ENCODE results near the gene ARHGAP9.
A peak's percentile ranks its signal among the peaks of the same experiment; 100 is the strongest.
"Not testable (repeated sequence)": the region's sequence is repeated elsewhere in the genome, so short reads cannot be mapped to it uniquely, and the experiment has no call there.

ARHGAP9 gene

DNA sequence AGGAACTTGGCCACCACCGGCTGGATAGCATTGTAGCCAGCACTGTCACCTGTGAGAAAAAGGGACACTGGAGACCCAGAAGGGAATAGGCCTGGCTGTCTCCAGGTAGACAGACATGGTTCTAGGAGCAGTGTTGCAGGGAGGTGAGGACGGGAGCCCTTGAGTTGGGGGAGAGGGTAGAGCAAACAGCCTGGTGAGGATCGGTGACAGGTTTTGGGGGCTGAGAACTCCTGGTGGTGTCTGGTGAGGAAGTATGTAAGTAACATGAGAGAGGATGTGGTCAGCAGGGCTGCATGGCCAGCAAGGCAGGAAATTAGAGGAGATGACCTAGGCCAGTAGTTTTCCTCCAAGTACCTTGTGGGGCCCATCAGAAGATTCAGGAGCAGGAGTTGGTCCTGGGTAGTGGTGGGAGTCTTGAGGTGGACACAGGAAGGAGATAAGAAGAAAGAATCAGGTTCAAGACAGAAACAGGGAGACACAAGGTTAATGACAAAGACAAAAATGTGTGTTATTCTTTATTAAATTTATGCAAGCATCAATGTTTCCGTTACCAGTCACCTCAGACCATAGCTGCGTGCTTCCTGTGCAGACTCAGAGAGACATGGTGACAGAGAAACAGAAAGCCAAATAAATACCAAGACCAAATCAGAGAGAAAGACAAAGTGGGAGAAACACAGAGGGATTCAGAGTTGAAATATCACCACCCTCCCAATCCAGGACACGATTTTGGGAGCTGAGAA, at the start of gene ARHGAP9:
TSS of gene ARHGAP9 (minus strand) at position 491 of the 740 bp plus-strand sequence. CDS start at position 31, 460 bp downstream.
- DNase-seq: no peak

DNA sequence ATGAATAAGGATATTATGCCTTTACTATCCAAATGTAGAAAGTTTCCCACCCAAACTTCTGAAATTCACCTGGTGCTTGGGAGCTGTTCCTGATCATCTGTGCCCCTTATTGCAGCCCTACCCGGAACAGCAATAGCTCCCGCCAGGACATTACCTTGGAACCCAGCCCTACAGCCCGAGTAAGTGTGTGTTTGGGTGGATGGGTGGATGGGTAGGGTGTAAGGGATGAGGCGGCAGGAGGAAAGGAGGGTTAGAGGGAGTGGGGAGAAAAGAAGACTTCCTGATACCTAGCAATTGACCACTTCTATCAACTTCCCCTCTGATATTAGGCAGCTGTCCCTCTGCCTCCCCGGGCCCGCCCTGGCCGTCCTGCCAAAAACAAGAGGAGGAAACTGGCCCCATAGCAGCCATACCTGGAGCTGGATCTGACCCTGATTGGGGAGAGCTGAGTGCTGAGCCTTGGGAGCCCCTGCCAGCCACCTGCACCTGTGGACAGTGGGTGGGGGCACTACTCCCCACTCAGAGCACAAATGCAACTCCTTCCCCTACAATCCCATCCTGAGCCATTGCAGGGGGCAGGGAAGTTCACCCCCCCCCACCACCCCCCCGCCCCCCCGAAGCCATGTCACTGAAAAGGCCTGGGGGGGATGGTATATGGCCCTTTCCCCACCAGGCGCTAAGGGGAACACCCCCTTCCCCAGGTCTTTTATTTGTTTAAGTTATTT, 49.3 kb upstream of the ARHGAP9 start:
- DNase-seq: no peak

DNA sequence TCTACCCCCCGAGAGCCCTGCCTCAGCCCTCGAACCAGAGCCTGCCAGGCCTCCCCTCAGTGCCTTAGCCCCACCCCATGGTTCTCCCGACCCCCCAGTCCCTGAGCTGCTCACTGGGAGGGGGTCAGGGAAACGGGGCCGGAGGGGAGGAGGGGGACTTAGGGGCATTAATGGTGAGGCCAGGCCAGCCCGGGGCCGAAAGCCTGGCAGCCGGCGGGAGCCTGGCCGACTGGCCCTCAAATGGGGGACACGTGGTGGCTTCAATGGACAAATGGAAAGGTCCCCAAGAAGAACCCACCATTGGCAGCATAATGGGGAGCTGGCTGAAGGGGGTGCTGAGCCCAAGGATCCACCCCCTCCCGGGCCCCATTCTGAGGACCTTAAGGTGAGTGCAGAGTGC, 48.5 kb upstream of the ARHGAP9 start:
- DNase-seq: no peak

DNA sequence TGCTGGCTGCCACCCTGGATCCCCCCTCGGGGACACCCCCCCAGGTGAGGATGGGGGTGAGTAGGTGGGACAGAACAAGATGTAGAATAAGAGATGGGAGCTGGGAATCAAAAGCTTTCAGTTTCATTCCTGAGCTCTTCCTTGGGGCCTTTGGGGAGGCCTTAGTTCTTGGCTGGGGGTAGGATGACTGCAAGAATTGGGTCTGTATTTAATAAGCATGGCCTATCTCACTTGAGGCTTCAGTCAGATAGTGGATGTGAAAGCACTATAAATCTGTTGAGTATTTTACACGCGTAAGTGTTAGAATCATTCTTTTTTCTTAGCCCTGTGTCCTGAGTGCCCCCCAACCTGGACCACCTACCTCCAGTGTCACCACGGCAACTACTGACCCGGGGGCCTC, 47.5 kb upstream of the ARHGAP9 start:
- DNase-seq: no peak

DNA sequence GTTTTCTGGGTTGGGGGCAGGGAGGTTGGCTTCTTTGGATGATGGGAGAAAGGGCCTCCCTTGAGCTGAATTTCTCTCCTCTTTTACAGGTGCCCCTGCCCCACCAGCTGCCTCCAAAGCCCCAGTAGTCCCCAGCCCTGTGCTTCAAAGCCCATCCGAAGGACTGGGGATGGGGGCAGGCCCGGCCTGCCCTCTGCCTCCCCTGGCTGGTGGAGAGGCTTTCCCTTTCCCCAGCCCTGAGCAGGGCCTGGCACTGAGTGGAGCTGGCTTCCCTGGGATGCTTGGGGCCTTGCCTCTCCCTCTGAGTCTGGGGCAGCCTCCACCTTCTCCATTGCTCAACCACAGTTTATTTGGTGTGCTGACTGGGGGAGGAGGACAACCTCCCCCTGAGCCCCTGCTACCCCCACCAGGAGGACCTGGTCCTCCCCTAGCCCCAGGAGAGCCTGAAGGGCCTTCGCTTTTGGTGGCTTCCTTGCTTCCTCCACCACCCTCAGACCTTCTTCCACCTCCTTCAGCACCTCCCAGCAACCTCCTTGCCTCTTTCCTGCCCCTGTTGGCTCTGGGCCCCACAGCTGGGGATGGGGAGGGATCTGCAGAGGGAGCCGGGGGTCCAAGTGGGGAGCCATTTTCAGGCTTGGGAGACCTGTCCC, 46.9 kb upstream of the ARHGAP9 start:
- DNase-seq: no peak

DNA sequence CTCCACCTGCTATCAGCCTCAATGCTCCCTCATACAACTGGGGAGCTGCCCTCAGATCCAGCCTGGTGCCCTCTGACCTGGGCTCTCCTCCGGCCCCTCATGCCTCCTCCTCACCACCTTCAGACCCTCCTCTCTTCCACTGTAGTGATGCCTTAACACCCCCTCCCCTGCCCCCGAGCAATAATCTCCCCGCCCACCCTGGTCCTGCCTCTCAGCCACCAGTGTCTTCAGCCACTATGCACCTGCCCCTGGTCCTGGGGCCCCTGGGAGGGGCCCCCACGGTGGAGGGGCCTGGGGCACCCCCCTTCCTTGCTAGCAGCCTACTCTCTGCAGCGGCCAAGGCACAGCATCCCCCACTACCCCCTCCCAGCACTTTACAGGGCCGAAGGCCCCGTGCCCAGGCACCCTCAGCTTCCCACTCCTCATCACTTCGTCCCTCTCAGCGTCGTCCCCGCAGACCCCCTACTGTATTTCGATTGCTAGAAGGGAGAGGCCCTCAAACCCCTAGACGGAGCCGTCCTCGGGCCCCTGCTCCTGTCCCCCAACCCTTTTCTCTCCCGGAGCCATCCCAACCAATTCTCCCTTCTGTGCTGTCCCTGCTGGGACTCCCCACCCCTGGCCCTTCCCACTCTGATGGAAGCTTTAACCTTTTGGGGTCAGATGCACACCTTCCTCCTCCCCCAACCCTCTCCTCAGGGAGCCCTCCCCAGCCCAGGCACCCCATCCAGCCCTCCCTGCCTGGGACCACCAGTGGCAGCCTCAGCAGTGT, 46.1 kb upstream of the ARHGAP9 start:
- no peak for DNase-seq

DNA sequence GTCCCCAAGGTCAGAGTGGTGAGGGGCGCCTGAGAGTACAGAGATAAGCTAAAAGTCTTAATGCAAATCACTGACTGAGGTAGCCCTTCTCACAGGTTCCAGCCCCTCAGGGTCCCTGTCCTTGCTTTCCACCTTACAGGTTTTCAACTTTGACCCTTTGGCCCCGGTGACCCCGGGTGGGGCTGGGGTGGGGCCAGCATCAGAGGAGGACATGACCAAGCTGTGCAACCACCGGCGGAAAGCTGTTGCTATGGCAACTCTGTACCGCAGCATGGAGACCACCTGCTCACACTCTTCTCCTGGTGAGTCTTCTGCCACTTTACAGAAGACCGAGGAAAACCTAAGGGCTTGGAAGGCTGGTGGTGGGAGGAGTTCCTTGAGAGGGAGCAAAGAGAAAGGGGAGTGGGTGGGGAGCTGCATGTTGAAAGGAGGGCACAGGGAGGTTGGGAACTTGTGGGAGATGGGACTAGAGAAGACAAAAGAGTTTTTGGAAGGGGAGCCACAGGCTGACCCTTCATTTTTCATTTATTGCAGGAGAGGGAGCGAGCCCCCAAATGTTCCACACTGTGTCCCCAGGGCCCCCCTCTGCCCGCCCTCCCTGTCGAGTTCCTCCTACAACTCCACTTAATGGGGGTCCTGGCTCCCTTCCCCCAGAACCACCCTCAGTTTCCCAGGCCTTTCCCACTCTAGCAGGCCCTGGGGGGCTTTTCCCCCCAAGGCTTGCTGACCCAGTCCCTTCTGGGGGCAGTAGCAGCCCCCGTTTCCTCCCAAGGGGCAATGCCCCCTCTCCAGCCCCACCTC, 45.3 kb upstream of the ARHGAP9 start:
- no peak for DNase-seq

DNA sequence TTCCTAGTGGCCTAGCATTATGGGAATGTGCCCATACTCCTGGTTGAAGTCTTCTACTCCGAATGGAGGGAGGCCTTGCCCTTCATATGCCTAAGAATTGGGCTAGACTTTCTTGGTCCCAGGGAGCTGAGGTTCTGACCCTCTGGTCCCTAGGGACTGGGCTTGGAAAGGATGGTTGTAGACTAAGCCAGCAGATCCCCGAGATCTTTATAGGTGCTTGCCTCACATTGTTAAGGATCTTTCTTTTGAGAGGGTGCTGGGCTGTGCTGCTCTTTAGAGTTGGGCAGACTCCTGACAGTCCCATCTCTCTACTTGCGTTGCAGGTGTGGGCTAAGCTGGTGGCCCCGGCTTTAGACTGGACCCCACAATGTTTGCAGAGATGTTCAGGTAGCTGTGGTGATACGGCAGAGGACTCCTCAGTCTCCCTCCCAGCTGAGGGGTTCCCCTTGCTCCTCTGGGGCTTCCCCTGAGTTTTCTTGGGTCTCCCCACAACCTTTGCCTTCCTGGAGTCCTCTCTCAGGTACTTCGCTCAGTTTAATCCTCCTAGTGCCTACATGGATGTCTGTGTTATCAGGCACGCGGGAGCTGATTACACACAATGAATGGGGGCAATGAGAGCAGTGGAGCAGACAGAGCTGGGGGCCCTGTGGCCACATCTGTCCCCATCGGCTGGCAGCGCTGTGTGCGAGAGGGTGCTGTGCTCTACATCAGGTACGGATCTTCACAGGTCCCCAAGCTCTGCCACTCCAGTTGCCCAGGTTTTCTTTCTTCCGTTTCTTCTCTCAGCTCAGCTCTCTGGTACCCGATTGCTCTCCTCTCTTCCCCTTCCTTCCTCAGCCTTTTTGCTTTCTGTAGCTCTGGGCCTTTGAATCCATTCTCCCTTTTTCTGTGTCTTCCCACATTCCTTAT, 44.3 kb upstream of the ARHGAP9 start:
- no peak for DNase-seq

DNA sequence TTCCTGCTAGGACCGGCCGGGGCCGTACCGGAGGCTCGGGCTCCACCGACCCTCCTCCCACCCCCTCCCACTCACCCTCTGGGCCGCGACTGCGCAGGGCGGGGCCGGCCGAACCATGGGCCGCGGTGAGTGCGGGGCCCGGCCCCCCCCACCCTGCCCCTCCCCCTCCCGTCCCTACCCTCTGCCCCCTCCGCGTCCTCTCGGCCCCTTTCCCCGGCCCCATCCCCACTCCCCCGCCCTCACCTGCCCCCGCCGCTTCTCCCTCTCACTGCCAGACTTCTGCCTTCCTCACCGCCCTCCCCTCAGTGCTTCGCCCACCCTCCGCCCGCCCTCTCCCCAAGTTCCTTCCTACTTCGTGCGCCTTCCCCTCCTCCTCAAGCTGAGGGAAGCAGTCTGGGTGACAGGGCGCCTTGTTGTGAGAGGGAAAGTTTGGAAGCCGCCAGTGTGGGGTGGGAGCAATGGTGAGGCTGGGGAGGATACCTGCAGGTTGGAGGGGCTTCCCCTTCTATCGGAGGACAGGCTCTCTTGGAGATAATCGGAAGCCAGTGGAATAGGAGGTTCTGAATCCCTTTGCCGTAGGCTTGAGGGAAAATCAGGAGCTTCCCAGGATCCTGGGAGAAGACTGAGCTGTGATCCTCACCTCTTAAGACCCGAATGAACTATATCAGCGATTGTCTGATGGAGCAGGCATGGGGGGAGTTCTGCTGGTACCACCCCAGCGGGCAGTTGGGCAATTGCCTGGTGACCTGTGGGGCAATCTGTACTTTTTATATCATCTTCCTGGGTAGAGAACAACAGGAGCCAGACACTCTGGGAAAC, 43.4 kb upstream of the ARHGAP9 start:
- peak; percentile 21 for DNase-seq

DNA sequence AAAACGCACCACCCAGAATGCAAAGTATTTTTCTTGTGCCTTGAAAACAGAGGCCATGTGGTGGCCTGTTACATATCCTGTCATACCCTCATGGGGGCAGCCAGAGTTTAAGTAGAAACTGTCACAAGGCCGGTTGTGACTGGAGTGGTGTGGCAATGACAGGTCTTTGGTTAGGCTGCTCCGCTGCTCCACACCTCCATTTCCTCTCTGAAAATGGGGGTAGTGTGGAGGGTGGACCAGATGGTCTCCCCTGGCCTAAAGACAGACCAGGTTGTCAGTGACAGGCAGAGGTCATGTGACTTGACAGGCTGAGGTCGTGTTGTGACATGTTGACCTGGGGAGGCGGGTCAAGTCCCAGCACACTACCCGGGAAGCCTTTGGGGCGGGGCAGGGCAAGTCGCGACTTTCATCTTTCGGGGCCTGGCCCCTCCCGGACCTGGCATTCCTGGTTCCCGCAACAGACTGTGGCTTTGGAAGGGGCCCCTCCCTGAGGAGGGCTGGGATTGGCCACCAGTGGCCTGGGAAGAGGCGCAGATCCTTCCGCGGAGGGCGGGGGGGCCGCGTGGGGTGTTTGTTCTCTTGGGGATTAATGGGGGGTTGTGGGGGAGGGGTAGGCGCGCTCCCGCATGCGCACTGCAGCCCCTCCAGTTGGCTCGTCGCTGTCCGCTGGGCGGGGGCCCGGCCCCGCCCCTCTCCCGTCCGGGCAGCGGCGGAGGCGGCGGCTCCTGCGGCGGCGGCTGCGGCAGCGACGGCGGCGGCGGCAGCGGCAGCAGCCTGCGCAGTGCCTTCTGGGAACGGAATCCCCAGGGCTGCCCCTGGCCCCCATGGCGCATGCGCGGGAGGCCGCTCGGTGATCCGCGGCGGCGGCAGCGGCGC, 42.6 kb upstream of the ARHGAP9 start, which contains the start of gene MBD6:
TSS of gene MBD6 (plus strand) at position 814 of the 876 bp plus-strand sequence. CDS start 1,480 bp downstream, outside the sequence.
- peak; percentile 86 for DNase-seq

DNA sequence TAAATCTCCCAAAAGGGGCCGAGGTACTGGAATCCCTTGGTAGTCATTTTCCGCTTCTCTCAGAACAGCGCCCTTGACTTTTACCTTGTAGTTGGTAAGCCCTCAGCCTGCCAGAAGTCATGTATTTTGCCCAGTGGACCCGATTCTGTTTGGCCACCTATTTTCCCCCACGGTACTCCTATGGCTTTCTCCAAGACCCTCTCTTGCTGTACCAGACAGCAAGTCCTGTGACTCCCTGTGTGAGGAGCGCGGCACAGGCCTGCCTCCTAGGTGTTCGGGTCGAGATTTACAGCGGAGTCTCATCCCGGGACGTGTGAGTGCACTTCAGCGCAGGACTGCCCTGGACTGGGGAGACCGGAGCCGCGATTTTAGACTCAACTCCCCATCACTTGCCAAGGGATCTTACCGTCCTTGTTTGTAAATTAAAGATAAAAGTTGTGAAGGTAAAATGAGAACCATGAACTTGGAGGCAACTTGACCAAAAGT, 41.9 kb upstream of the ARHGAP9 start:
- no peak for DNase-seq

DNA sequence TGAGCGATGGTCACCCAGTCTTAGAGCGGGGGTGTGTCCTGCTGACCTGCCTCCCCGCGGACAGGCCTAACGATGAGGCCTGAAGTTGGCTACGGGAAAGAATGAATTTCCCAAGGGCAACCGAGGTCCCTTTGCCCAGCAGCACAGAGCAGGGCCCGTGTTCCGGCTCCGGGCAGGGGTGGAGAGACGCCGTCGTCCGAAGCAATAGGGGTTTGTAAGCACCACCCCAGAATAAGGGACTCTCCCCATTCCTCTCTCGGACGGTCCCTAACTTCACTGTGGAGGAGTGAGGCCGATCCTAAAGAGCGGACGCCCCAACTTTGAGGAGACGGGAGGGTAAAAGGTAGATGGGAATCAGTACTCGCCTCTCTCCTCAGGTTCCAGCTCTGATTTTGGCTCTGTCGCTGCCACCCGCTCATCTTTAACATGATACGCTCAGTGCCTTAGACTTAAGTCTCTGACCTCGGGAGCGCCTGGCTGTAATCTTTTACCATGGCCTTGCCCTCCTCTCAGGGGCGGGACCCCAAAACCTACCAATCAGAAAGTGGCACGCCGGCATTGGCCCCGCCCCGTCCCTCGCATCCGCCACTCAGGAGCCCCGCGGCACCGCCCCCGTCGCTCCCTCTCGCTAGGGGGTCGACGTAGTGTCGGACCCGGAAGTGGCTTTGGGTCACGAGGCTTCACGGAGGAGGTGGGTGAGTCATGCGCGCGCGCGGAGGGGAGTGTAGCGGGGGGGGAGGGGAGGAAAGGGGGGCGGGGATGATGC, 40.6 kb upstream of the ARHGAP9 start, which contains the start of gene DDIT3:
TSS of gene DDIT3 (minus strand) at position 462 of the 766 bp plus-strand sequence. CDS start 3,108 bp downstream, outside the sequence.
- peak; percentile 91 for DNase-seq

DNA sequence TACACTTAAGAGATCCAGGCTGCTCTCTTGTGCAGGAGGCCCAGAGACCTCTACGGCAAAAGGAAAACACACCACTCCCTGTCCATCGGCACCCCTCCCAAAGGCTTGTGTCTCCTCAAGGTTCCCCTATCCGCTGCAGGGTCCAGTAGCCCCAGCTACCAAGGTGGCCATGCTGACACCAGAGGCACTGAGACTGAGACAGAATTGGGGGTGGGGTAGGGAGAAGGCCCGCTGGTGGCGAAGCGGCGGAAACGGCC, 40.1 kb upstream of the ARHGAP9 start:
- DNase-seq: no peak

DNA sequence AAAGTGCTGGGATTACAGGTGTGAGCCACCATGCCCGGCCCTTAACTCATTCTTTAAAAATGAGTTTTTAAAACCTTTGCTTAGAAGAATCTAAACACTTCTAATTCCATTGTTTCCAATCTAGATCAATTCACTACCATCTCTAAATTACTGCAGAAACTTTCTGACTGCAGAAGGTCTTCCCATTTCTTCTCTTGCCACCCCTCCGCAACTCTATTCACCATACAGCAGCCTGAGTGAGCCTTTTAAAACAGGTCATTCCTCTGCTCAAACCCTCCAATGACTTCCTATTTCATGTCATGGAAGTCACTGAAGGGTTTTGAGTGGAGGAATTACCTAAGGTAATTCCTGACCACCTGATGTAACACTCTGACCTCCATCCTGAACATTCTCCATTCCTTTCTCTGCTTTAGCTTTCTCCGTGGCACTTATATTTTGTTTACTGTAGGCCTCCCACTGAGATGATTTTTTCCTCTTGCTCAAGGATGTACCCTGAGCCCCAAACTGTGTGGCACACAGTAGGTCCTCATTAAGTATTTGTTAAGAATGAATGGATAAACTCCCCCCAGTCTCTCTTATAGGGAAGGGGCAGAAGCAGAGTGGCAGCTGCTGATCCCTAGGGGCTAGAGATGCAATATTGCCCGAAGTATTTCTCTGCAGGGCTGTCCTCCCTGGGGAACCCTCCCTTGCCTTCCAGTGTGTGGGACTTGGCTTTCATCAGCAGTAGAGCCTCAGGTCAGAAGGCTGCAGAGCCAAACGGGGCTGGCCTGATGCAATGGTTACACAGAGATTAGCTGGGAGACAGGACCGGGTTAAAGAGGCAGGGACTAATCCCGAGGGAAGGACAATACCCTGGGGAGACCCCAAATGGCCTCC, 39.5 kb upstream of the ARHGAP9 start:
- no peak for DNase-seq

DNA sequence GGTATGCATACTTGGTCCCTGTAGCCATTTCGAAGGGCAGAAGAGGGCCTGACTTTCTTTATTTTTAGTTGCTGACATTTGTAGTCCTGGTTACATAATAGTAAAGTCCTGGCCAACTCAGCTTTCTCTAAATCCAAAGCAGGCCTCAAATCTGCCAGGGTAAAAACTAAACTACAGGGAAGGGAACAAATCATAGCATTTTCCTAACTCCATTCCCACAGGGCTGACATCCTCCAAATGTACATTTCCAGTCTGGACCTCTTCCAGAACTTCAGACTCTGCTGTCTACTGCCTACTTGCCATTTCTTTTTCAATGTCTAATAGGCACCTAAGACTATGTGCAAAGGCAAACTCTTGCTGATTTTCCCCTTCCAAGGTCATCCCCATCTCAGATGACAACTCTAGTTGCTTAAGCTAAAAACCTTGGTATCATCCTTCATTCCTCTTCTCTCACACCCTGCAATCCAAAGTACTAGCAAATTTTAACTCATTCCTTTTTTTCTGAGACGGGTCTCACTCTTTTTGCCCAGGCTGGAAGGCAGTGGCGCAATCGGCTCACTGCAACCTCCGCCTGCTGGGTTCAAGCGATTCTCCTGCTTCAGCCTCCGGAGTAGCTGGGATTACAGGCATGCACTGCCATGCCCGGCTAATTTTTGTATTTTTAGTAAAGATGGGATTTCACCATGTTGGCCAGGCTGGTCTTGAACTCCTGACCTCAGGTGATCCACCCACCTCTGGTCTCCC, 38.7 kb upstream of the ARHGAP9 start:
- DNase-seq: no peak

DNA sequence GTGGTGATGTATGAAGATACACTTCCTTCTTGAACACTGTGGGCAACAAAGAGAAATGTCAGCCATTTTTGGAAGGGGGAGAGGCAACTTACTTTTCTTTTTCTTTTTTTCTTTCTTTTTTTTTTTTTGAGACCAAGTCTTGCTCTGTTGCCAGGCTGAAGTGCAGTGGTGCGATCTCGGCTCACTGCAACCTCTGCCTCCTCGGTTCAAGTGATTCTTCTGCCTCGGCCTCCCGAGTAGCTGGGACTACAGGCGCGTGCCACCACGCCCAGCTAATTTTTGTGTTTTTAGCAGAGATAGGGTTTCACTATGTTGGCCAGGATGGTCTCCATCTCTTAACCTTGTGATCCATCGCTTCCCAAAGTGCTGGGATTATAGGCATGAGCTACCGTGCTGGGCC, 38.1 kb upstream of the ARHGAP9 start:
- DNase-seq: not testable (repeated sequence)
